Measurements from ENCODE around the gene CNOT3. TPM values are rescaled to one million over a fixed set of nuclear protein-coding genes. Genes with fewer than 3 reads are reported as not detected.

The CNOT3 gene
- total RNA-seq, 1 donor from 2014 or later, result 53.2 TPM

- Mint-ChIP-seq H3K27me3 (no peaks in the 10 kb centered on the region), H3K27ac (no peak overlapping the region), H3K4me3 (no peak overlapping the region), H3K4me1 (peaks cover 9% of the 10 kb centered on the region), H3K36me3 (ENCODE audit: low read depth) (peaks cover 62% of the 10 kb centered on the region), H3K9me3 (no peaks in the 10 kb centered on the region)
- DNase-seq, result no peak
- no peak for ATAC-seq (ENCODE audit: low read depth)
- ChIA-PET POLR2A (no interaction called here), CTCF (no interaction called here)
- intact Hi-C loops (cut with micrococcal nuclease), result no loop called here
- no peak for TF ChIP-seq CTCF (IDR thresholded peaks at IDR 0.05)
Measured at GRCh38 chr19:54109651-54110050, 27.9 kb upstream of the CNOT3 start.

DNA sequence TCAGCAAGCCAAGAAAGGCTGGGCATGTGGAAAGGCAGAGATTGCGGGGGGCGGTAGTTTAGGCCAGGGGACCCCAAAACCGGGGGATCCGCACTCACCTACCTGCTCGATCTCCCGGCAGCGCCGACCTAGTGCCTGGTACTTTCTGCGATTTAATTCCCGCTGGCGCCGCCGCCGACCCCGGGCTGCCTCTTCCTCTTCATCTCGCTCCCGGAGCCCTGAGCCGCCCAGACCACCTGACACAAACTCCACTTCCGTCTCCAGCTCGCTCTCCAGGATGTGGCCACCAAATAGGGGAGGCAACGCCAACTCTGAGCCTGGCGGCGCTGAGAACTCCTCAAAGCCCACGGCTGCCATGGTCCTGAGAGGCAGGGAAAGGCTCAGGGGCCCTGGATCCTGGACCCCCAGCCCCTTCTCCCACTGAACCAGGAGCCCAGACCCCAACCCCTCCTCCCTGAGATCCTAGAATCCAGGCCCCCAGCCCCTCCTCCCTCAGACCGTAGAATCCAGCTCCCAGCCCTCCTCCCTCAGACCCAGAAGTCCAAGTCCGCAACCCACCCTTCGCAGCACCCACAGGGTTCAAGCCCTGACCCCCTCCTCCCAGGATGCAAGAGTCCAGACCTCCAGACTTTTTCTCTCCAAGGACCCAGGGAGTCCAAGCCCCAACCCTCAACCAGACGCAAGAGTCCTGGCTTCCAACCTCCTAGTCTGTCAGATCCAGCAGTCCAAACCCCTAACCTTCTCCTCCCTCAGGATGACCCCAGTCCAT lies 23.0 kb upstream of the CNOT3 start:
- Mint-ChIP-seq H3K36me3 (ENCODE audit: low read depth) (peaks cover 42% of the 10 kb centered on the region), H3K27ac (peak overlapping the region; percentile 98), H3K9me3 (no peaks in the 10 kb centered on the region), H3K4me1 (peaks cover 36% of the 10 kb centered on the region), H3K4me3 (peak overlapping the region; percentile 94), H3K27me3 (no peaks in the 10 kb centered on the region)
- POLR2A ChIA-PET, result interaction anchor here (0.5 to 3.1 kb wide), 16 partner anchors 8 to 1485 kb away, joined by 3 to 61 read pairs (median 4); partner anchors contain the start of genes CNOT3, FIZ1, LENG1 and LENG8
- TF ChIP-seq CTCF (IDR thresholded peaks at IDR 0.05), result no peak
- CTCF ChIA-PET, result interaction anchor here (0.6 to 1.0 kb wide), 2 partner anchors 22 to 23 kb away, joined by 3 to 4 read pairs; partner anchors contain the start of gene CNOT3
- ATAC-seq (ENCODE audit: low read depth) (no peak), DNase-seq (no peak)
- intact Hi-C loops (cut with micrococcal nuclease), result loop anchor here (1.0 to 5.0 kb wide), 8 partner anchors 12 to 1293 kb away; partner anchors contain the start of genes CNOT3, LENG1, LENG8 and MYADM

GRCh38 chr19:54115109-54116063 lies 22.2 kb upstream of the CNOT3 start, which contains the start of the genes PRPF31 and TFPT:
TSS of gene PRPF31 (plus strand) at chr19:54115754. CDS start at chr19:54118279, 2,525 bp downstream.
TSS of gene TFPT (minus strand) at chr19:54115657. CDS start at chr19:54115269, 388 bp downstream.
- intact Hi-C loops (cut with micrococcal nuclease), result loop anchor here (1.0 to 5.0 kb wide), 8 partner anchors 13 to 1292 kb away; partner anchors contain the start of genes CNOT3, LENG1, LENG8 and MYADM
- no peak for TF ChIP-seq CTCF (IDR thresholded peaks at IDR 0.05)
- peak; percentile 93 for ATAC-seq (ENCODE audit: low read depth)
- Mint-ChIP-seq H3K4me3 (peak within 1 kb of the TSS; percentile 94), H3K4me1 (peaks cover 36% of the 10 kb centered on the region), H3K27me3 (no peaks in the 10 kb centered on the region), H3K27ac (peak within 1 kb of the TSS; percentile 98), H3K36me3 (ENCODE audit: low read depth) (peaks cover 42% of the 10 kb centered on the region), H3K9me3 (no peaks in the 10 kb centered on the region)
- CTCF ChIA-PET, result interaction anchor here (1.0 kb wide), 1 partner anchor 22 kb away, joined by 4 read pairs; no protein-coding TSS in a partner anchor
- peak; percentile 90 for DNase-seq
- POLR2A ChIA-PET, result interaction anchor here (0.5 to 3.1 kb wide), 20 partner anchors 8 to 1539 kb away, joined by 3 to 61 read pairs (median 4); partner anchors contain the start of genes CNOT3, FIZ1, LENG1 and LENG8

- no peak overlapping the region for H3K4me3 Mint-ChIP-seq
- ChIA-PET CTCF (no interaction called here), POLR2A (no interaction called here)
- H3K27ac Mint-ChIP-seq, result no peak overlapping the region
- no peaks in the 10 kb centered on the region for H3K27me3 Mint-ChIP-seq
- ATAC-seq (ENCODE audit: low read depth) (no peak), DNase-seq (no peak)
- no peak for TF ChIP-seq CTCF (IDR thresholded peaks at IDR 0.05)
- H3K36me3 Mint-ChIP-seq (ENCODE audit: low read depth), result peaks cover 77% of the 10 kb centered on the region
- intact Hi-C loops (cut with micrococcal nuclease), result no loop called here
- peaks cover 14% of the 10 kb centered on the region for H3K4me1 Mint-ChIP-seq
- no peaks in the 10 kb centered on the region for H3K9me3 Mint-ChIP-seq
Measured at GRCh38 chr19:54121259-54121658, 16.3 kb upstream of the CNOT3 start.
